ENCODE measurements around the gene DIMT1. TPM values are rescaled to one million over a fixed set of nuclear protein-coding genes. Genes with fewer than 3 reads are reported as not detected.

Gene DIMT1
- total and polyA plus RNA-seq, 2 of the 4 experiments (the other 2 are of a cell fraction), result 27.5 to 46.4 TPM

GRCh38 chr5:62450259-62450658, 46.6 kb upstream of the DIMT1 start:
- Histone ChIP-seq H2AK5ac (ENCODE audit: low read depth, low read length) (no peak overlapping the region), H3K4ac (ENCODE audit: low read depth, low read length) (no peak overlapping the region), H4K20me1 (ENCODE audit: insufficient read depth, low read length) (no peaks in the 10 kb centered on the region), H3K23ac (ENCODE audit: low read depth, low read length) (no peak overlapping the region), H2BK120ac (ENCODE audit: low read depth, low read length) (no peak overlapping the region), H3K4me2 (ENCODE audit: low read depth, low read length) (no peak overlapping the region), H4K91ac (ENCODE audit: insufficient read depth, low read depth, low read length) (no peak overlapping the region), H2BK5ac (ENCODE audit: low read depth, low read length, poor library complexity, severe bottlenecking) (no peak overlapping the region), H3K4me3 (ENCODE audit: insufficient read depth, low read depth, low read length) (no peak overlapping the region), H3K36me3 (ENCODE audit: control insufficient read depth, insufficient read depth, low read length) (peaks cover 2% of the 10 kb centered on the region; the same call in 1 of the 2 replicates), H3K56ac (ENCODE audit: extremely low read depth, insufficient read depth, low read length) (no peak overlapping the region), H3K9me1 (ENCODE audit: insufficient read depth, low read length) (no peaks in the 10 kb centered on the region; the same call in 1 of the 2 replicates), H2BK20ac (ENCODE audit: low read depth, low read length) (no peak overlapping the region), H3K9ac (ENCODE audit: low read depth, low read length) (no peak overlapping the region), H2AK9ac (replicated peaks; ENCODE audit: low read depth, low read length, poor library complexity) (no peak overlapping the region), H3K27ac (ENCODE audit: insufficient read depth, low read length) (no peak overlapping the region), H3K4me1 (ENCODE audit: control insufficient read depth, insufficient read depth, low read length) (no peaks in the 10 kb centered on the region), H3K27me3 (ENCODE audit: control insufficient read depth, insufficient read depth, low read length) (no peaks in the 10 kb centered on the region), H3K14ac (replicated peaks; ENCODE audit: low read depth, low read length) (no peak overlapping the region), H3K9me3 (ENCODE audit: control insufficient read depth, insufficient read depth, low read length) (no peaks in the 10 kb centered on the region), H2BK15ac (ENCODE audit: low read depth, low read length) (no peak overlapping the region), H4K8ac (ENCODE audit: low read depth in 2 of 2, low read length in 2 of 2) (no peak overlapping the region), H4K5ac (ENCODE audit: low read depth, low read length) (no peak overlapping the region), H3K79me1 (ENCODE audit: low read depth in 1 of 2, low read length in 2 of 2) (peaks cover 2 to 4% of the 10 kb centered on the region in 2 experiments), H2AFZ (replicated peaks; ENCODE audit: low read length, poor library complexity) (no peak overlapping the region), H3K18ac (ENCODE audit: low read depth, low read length) (no peak overlapping the region)
- intact Hi-C loops (cut with micrococcal nuclease), result no loop called here
- CTCF ChIA-PET, result interaction anchor here (0.8 to 1.2 kb wide), 2 partner anchors 10 to 24 kb away, joined by 3 read pairs; no protein-coding TSS in a partner anchor
- in situ Hi-C loops (cut with MboI; ENCODE audit: low sequenced_read_pairs), result no loop called here
- no CpG with 5 or more reads among the region's 2 CpGs for WGBS, 2 experiments (ENCODE audit: extremely low coverage in 2 of 2, insufficient read length in 1 of 2)
- ATAC-seq (ENCODE audit: low read depth), result no peak
- TF ChIP-seq CHD1 (IDR thresholded peaks at IDR 0.05; ENCODE audit: low read depth, low read length) (no peak), SMC3 (IDR thresholded peaks at IDR 0.05; ENCODE audit: low read depth, low read length) (no peak), POLR2A (IDR thresholded peaks at IDR 0.05; ENCODE audit: low read depth, low read length) (no peak), MAFK (IDR thresholded peaks at IDR 0.05; ENCODE audit: low read depth, low read length) (no peak), FOS (IDR thresholded peaks at IDR 0.05; ENCODE audit: low read depth, low read length) (no peak), ELK1 (IDR thresholded peaks at IDR 0.05; ENCODE audit: borderline replicate concordance, low read depth, low read length) (no peak), RCOR1 (IDR thresholded peaks at IDR 0.05; ENCODE audit: insufficient replicate concordance, low read length) (no peak), NFE2L2 (IDR thresholded peaks at IDR 0.05; ENCODE audit: low read depth, low read length) (no peak), MAZ (IDR thresholded peaks at IDR 0.05; ENCODE audit: borderline replicate concordance, low read depth, low read length) (no peak), USF2 (IDR thresholded peaks at IDR 0.05; ENCODE audit: low read depth, low read length) (no peak), BHLHE40 (IDR thresholded peaks at IDR 0.05; ENCODE audit: low read depth, low read length) (no peak), CEBPB (IDR thresholded peaks at IDR 0.05; ENCODE audit: low read depth, low read length) (no peak), CTCF (conservative IDR thresholded peaks at IDR 0.05; ENCODE audit: low read depth, low read length) (no peak), MXI1 (IDR thresholded peaks at IDR 0.05; ENCODE audit: borderline replicate concordance, low read depth, low read length) (no peak), RFX5 (IDR thresholded peaks at IDR 0.05; ENCODE audit: low read depth, low read length) (no peak)
- no TSS peak for BruUV-seq (replicated peaks)
- dilution Hi-C loops (cut with HindIII; ENCODE audit: low sequenced_read_pairs, unreplicated experiment), result no loop called here
- DNase-seq, result peak; percentile 27
- POLR2A ChIA-PET (ENCODE audit: unreplicated experiment), result no interaction called here

Data from IMR-90 (cell line).